Measurements from ENCODE around the gene ZNF326.
A peak's percentile ranks its signal among the peaks of the same experiment; 100 is the strongest.
"Not testable (repeated sequence)": the region's sequence is repeated elsewhere in the genome, so short reads cannot be mapped to it uniquely, and the experiment has no call there.

ZNF326 gene

GRCh38 chr1:89962024-89962741, 32.7 kb upstream of the ZNF326 start:
- in situ Hi-C loops (cut with MboI; ENCODE audit: low pct_unique_long_range_greater_than_20kb, low sequenced_read_pairs), result loop anchor here (25.0 kb wide), 1 partner anchor 150 kb away; the partner anchor contains the start of gene LRRC8D
- DNase-seq, result peak; percentile 34

DNA sequence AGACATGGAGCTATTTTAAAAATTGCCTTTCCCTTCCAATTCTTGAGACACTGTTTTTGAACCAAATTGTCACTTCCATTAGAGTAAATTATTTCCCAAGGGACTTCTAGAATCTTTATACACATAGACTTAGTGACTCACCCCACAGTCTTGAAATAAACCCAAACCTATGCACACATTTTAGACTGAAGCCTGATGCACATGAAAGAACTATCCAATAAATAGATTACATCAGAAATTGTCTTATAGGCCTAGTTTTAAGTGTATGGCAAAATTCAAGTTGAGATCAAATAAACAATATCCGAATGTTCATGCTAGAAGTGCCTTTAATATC, 32.2 kb upstream of the ZNF326 start:
- no peak for DNase-seq
- in situ Hi-C loops (cut with MboI; ENCODE audit: low pct_unique_long_range_greater_than_20kb, low sequenced_read_pairs), result loop anchor here (25.0 kb wide), 1 partner anchor 150 kb away; the partner anchor contains the start of gene LRRC8D

DNA sequence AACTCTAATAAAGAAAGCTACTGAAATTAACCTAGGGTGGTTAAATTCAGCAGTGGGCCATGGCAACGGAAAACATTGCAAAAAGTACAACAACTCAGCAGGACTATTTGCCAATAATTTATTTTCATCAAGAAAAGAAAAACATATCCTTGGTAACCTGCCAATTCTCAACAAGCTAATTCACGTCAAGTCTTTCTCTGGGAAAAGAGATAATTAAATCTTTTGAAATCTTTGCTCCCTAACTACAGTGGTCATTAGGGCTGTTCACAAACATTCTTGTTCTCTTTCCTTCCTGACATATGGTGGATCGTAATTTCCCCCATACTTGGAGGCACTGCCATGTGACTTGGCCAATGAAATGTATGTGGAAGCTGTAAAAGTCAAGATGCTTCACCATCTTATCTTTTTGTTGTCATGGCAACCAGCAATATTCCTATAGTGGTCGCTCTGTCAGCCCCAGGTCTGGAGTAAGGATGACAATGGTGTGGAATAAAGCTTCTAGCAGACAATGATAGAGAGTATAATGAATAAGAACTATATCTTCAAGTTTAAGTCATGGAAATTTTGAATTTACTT, 29.6 kb upstream of the ZNF326 start:
- in situ Hi-C loops (cut with MboI; ENCODE audit: low pct_unique_long_range_greater_than_20kb, low sequenced_read_pairs), result loop anchor here (25.0 kb wide), 1 partner anchor 153 kb away; the partner anchor contains the start of gene LRRC8D
- DNase-seq, result no peak

- peak; percentile 46 for DNase-seq
- in situ Hi-C loops (cut with MboI; ENCODE audit: low pct_unique_long_range_greater_than_20kb, low sequenced_read_pairs), result loop anchor here (25.0 kb wide), 1 partner anchor 154 kb away; the partner anchor contains the start of gene LRRC8D
These were observed 28.3 kb upstream of the ZNF326 start for GRCh38 chr1:89966656-89967055.

- in situ Hi-C loops (cut with MboI; ENCODE audit: low pct_unique_long_range_greater_than_20kb, low sequenced_read_pairs), result loop anchor here (25.0 kb wide), 1 partner anchor 159 kb away; the partner anchor contains the start of gene LRRC8D
- no peak for DNase-seq
These were observed 23.3 kb upstream of the ZNF326 start for GRCh38 chr1:89971600-89971999.

- DNase-seq, result no peak
- in situ Hi-C loops (cut with MboI; ENCODE audit: low pct_unique_long_range_greater_than_20kb, low sequenced_read_pairs), result loop anchor here (25.0 kb wide), 1 partner anchor 160 kb away; the partner anchor contains the start of gene LRRC8D
These were observed 22.9 kb upstream of the ZNF326 start for GRCh38 chr1:89972024-89972423.

DNA sequence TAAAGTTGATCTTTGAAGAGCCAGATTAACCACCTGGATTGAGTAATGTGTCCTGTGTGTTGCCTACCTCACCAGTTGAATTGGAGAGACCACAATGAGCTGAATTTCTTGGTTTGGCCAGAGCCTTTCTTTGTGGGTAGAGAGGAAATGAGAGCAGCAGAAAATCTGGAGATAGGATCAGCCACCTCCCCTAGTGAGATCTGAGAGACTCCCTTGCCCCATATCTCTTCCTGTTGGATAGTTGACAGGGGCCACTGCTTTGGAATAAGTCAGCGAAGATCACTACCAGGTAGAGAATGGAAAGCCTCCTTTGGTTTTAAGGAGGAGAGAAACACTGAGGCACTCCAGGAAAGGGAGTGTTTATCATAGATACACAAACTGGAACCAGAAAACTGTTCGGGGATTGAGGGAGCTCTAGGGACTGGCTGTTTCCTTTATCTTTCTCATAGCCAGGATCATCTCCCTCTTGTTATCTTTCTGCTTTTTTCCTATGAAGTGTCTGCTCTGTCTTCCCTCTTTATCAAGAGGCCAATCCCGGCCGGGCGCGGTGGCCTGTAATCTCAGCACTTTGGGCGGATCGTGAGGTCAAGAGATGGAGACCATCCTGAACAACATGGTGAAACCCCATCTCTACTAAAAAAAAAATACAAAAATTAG, 21.3 kb upstream of the ZNF326 start:
- in situ Hi-C loops (cut with MboI; ENCODE audit: low pct_unique_long_range_greater_than_20kb, low sequenced_read_pairs), result loop anchor here (25.0 kb wide), 1 partner anchor 161 kb away; the partner anchor contains the start of gene LRRC8D
- DNase-seq, result peak; percentile 63

- in situ Hi-C loops (cut with MboI; ENCODE audit: low pct_unique_long_range_greater_than_20kb, low sequenced_read_pairs), result loop anchor here (25.0 kb wide), 1 partner anchor 162 kb away; the partner anchor contains the start of gene LRRC8D
- DNase-seq, result no peak
These were observed 20.7 kb upstream of the ZNF326 start for GRCh38 chr1:89974256-89974655.

DNA sequence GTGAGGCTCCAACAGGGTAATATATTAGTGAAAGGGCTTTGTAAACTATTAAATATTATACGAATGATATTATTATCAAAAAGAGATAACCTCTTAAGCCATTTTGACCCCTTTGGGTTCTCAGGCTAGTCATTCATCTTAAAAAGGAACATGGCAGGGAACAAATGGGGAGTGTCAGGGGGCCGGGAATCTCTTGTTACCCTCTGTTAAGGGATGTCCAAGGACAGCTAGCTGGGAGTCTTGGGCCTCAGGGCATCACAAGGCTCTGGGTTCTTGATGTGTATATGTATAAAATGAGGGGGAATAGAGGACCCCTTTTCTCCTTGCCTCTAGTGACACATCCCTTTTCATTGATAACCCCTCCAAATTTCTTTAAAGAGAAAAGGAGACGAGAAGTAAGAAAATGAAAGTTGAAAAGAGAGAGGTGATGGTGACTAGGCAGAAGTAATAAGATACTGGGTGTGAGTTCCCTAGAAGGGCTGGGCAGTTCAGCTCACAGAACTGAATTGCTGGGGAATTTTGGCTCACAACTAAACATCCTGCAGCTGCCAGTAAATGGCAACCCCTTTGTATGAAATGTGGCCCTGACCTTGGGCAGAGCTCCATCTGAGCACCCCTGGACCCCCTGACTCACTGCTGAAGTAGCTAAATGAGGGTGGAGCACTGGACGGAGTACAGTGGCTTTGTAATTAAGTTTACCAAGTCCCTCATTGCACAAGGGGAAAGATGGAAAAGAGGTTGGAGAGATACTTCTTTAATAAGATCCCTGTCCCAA, 20.0 kb upstream of the ZNF326 start:
- in situ Hi-C loops (cut with MboI; ENCODE audit: low pct_unique_long_range_greater_than_20kb, low sequenced_read_pairs), result loop anchor here (25.0 kb wide), 1 partner anchor 163 kb away; the partner anchor contains the start of gene LRRC8D

DNA sequence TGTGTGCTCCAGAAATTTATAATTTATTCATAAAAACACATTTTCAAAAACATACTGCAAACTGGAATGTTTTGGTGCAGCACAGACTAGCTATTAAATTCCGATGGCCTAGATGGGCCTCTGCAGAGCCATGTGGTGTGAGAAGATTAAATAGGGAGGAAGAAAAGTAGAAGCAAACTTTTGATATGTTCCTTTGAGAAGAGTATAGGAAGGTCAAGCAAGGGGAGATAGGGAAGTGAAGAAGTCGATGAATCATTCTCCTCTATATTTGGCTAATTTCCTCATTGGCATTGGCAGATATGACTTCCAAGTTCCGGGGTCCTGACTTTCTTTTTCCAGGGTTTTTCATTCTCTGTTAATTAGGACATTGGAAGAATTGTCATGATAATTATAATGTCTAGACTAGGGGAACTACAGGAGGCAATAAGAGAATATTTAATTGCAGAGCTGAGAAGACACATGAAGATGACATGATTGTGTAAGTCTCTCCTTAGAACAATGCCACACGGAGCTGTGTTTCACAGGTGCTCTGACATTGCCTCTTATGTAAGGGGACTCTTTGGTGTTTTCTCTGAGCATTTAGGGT, 19.3 kb upstream of the ZNF326 start:
- DNase-seq, result peak; percentile 39
- in situ Hi-C loops (cut with MboI; ENCODE audit: low pct_unique_long_range_greater_than_20kb, low sequenced_read_pairs), result no loop called here

More for the DNA sequence above, 20.0 kb upstream of the ZNF326 start:
- DNase-seq, result no peak

GRCh38 chr1:89978755-89979154, 16.2 kb upstream of the ZNF326 start:
- no peak for DNase-seq
- in situ Hi-C loops (cut with MboI; ENCODE audit: low pct_unique_long_range_greater_than_20kb, low sequenced_read_pairs), result no loop called here

GRCh38 chr1:89980605-89981004, 14.3 kb upstream of the ZNF326 start:
- in situ Hi-C loops (cut with MboI; ENCODE audit: low pct_unique_long_range_greater_than_20kb, low sequenced_read_pairs), result loop anchor here (10.0 kb wide), 1 partner anchor 356 kb away; no protein-coding TSS in a partner anchor
- no peak for DNase-seq

GRCh38 chr1:89982846-89983245, 12.1 kb upstream of the ZNF326 start:
- DNase-seq, result not testable (repeated sequence)
- in situ Hi-C loops (cut with MboI; ENCODE audit: low pct_unique_long_range_greater_than_20kb, low sequenced_read_pairs), result loop anchor here (10.0 kb wide), 1 partner anchor 358 kb away; no protein-coding TSS in a partner anchor

- in situ Hi-C loops (cut with MboI; ENCODE audit: low pct_unique_long_range_greater_than_20kb, low sequenced_read_pairs), result loop anchor here (10.0 kb wide), 1 partner anchor 360 kb away; no protein-coding TSS in a partner anchor
These were observed 10.3 kb upstream of the ZNF326 start for GRCh38 chr1:89984564-89985116.

GRCh38 chr1:89986020-89986419, 8.9 kb upstream of the ZNF326 start:
- DNase-seq, result no peak
- in situ Hi-C loops (cut with MboI; ENCODE audit: low pct_unique_long_range_greater_than_20kb, low sequenced_read_pairs), result loop anchor here (10.0 kb wide), 1 partner anchor 361 kb away; no protein-coding TSS in a partner anchor

More at GRCh38 chr1:89984564-89985116, 10.3 kb upstream of the ZNF326 start:
- not testable (repeated sequence) for DNase-seq

GRCh38 chr1:89987159-89987819, 7.6 kb upstream of the ZNF326 start:
- DNase-seq, result peak; percentile 76
- in situ Hi-C loops (cut with MboI; ENCODE audit: low pct_unique_long_range_greater_than_20kb, low sequenced_read_pairs), result loop anchor here (10.0 kb wide), 1 partner anchor 362 kb away; no protein-coding TSS in a partner anchor

- no peak for DNase-seq
- in situ Hi-C loops (cut with MboI; ENCODE audit: low pct_unique_long_range_greater_than_20kb, low sequenced_read_pairs), result loop anchor here (10.0 kb wide), 1 partner anchor 364 kb away; no protein-coding TSS in a partner anchor
These were observed 5.8 kb upstream of the ZNF326 start for GRCh38 chr1:89989099-89989498.

Measured in KBM-7 (cell line).